IMR-90 (cell line): ENCODE measurements around the gene FRMD4B.

Experiments used
- BHLHE40 ChIP-seq: fragments of 150-350 bp; IDR thresholded peaks from 2 replicates; pipeline ENCODE4 v1.6.1; 2016; ENCODE audit warnings: mild to moderate bottlenecking, low read depth, low read length
- CEBPB ChIP-seq: IDR thresholded peaks from 2 replicates; pipeline ENCODE4 v1.6.1; 2012; ENCODE audit warnings: low read depth, low read length, improper control_type of control experiment
- CHD1 ChIP-seq: IDR thresholded peaks from 2 replicates; pipeline ENCODE4 v1.6.1; 2012; ENCODE audit warnings: low read depth, low read length, improper control_type of control experiment
- CTCF ChIP-seq: conservative IDR thresholded peaks from 2 replicates; pipeline ENCODE4 v1.5.1; 2012; ENCODE audit warnings: mild to moderate bottlenecking, low read depth, low read length, improper control_type of control experiment
- ELK1 ChIP-seq: fragments of 150-350 bp; IDR thresholded peaks from 2 replicates; pipeline ENCODE4 v1.6.1; 2016; ENCODE audit warnings: low read depth, mild to moderate bottlenecking, low read length, moderate library complexity, borderline replicate concordance
- MAZ ChIP-seq: IDR thresholded peaks from 2 replicates; pipeline ENCODE4 v1.6.1; 2012; ENCODE audit warnings: low read depth, mild to moderate bottlenecking, low read length, improper control_type of control experiment, moderate library complexity, borderline replicate concordance
- MXI1 ChIP-seq: IDR thresholded peaks from 2 replicates; pipeline ENCODE4 v1.6.1; 2012; ENCODE audit warnings: low read depth, mild to moderate bottlenecking, low read length, moderate library complexity, borderline replicate concordance
- POLR2A ChIP-seq: IDR thresholded peaks from 2 replicates; pipeline ENCODE4 v1.6.1; 2012; ENCODE audit warnings: mild to moderate bottlenecking, low read depth, low read length
- RAD21 ChIP-seq: IDR thresholded peaks from 2 replicates; pipeline ENCODE4 v1.6.1; 2012; ENCODE audit warnings: low read length, improper control_type of control experiment
- RFX5 ChIP-seq: IDR thresholded peaks from 2 replicates; pipeline ENCODE4 v1.8.0; 2012; ENCODE audit warnings: low read depth, mild to moderate bottlenecking, low read length, moderate library complexity
- SMC3 ChIP-seq: fragments of 150-350 bp; IDR thresholded peaks from 2 replicates; pipeline ENCODE4 v1.6.1; 2016; ENCODE audit warnings: low read depth, mild to moderate bottlenecking, antibody characterized with exemption, low read length, moderate library complexity
- USF2 ChIP-seq: fragments of 150-350 bp; IDR thresholded peaks from 2 replicates; pipeline ENCODE4 v1.6.1; 2017; ENCODE audit warnings: mild to moderate bottlenecking, antibody characterized with exemption, low read length, low read depth

- no peak for TF ChIP-seq CTCF
- no peak for TF ChIP-seq POLR2A
- no peak for TF ChIP-seq ELK1
- no peak for TF ChIP-seq RAD21
- TF ChIP-seq USF2, result no peak
- TF ChIP-seq CEBPB, result no peak
- TF ChIP-seq RFX5, result no peak
- no peak for TF ChIP-seq MXI1
- TF ChIP-seq BHLHE40, result no peak
- no peak for TF ChIP-seq SMC3
- no peak for TF ChIP-seq CHD1
- no peak for TF ChIP-seq MAZ
Observed at GRCh38 chr3:69423463-69424155, 37.7 kb upstream of the FRMD4B start.
